WERI-Rb-1 (cell line): Measurements from ENCODE around the gene PRICKLE2.

Source experiments
- DNase-seq: peaks from one replicate; pipeline ENCODE4 v3.0.0-alpha.2; 2020
- H3K27ac ChIP-seq: fragments of 250-450 bp; sonication (Bioruptor Pico); 2 replicates; pipeline ENCODE4 v1.5.1; 2020; ENCODE audit warnings: mild to moderate bottlenecking, moderate library complexity
- H3K27me3 ChIP-seq: fragments of 250-450 bp; sonication (Bioruptor Pico); 2 replicates; pipeline ENCODE4 v1.5.1; 2021; ENCODE audit warnings: mild to moderate bottlenecking, low read depth, moderate library complexity; ENCODE audit not compliant: insufficient read depth, severe bottlenecking
- H3K36me3 ChIP-seq: fragments of 250-450 bp; sonication (Bioruptor Pico); 2 replicates; pipeline ENCODE4 v1.5.1; 2020; ENCODE audit warnings: mild to moderate bottlenecking, moderate library complexity
- H3K4me3 ChIP-seq: 2 replicates; pipeline ENCODE4 v1.5.1; 2011; ENCODE audit warnings: low read depth, mild to moderate bottlenecking, control low read depth, low read length
- H3K9me3 ChIP-seq: fragments of 250-450 bp; sonication (Bioruptor Pico); 2 replicates; pipeline ENCODE4 v1.5.1; 2021; ENCODE audit warnings: mild to moderate bottlenecking, moderate library complexity; ENCODE audit not compliant: severe bottlenecking
- TF ChIP-seq, protein P1 (sequence below): IDR thresholded peaks from 2 replicates; pipeline ENCODE4 v1.5.1; 2011; ENCODE audit warnings: low read depth, mild to moderate bottlenecking, control low read depth, inconsistent platforms, low read length

The PRICKLE2 gene

DNA sequence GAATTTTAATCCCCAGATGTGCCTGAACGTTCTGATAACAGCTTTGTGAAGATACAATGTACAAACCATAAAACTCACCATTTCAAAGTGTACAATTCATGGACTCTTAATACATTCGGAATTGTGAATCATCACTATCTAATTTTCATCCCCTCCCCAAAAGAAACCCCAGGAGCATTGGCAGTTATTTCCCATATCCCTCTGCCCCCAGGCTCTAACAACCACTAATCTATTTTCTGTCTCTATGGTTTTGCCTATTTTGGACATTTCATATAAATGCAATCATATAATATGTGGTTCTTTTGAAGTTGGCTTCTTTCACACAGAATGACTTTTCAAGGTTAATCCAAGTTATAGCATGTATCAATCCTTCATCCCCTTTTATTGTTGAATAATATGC, 25.3 kb downstream of the PRICKLE2 start:
- TF ChIP-seq, protein P1, sequence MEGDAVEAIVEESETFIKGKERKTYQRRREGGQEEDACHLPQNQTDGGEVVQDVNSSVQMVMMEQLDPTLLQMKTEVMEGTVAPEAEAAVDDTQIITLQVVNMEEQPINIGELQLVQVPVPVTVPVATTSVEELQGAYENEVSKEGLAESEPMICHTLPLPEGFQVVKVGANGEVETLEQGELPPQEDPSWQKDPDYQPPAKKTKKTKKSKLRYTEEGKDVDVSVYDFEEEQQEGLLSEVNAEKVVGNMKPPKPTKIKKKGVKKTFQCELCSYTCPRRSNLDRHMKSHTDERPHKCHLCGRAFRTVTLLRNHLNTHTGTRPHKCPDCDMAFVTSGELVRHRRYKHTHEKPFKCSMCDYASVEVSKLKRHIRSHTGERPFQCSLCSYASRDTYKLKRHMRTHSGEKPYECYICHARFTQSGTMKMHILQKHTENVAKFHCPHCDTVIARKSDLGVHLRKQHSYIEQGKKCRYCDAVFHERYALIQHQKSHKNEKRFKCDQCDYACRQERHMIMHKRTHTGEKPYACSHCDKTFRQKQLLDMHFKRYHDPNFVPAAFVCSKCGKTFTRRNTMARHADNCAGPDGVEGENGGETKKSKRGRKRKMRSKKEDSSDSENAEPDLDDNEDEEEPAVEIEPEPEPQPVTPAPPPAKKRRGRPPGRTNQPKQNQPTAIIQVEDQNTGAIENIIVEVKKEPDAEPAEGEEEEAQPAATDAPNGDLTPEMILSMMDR: no peak
- Histone ChIP-seq H3K27ac (no peak overlapping the region), H3K9me3 (no peaks in the 10 kb centered on the region), H3K36me3 (peaks cover 35% of the 10 kb centered on the region), H3K4me3 (no peak overlapping the region), H3K27me3 (no peaks in the 10 kb centered on the region)
- no peak for DNase-seq

DNA sequence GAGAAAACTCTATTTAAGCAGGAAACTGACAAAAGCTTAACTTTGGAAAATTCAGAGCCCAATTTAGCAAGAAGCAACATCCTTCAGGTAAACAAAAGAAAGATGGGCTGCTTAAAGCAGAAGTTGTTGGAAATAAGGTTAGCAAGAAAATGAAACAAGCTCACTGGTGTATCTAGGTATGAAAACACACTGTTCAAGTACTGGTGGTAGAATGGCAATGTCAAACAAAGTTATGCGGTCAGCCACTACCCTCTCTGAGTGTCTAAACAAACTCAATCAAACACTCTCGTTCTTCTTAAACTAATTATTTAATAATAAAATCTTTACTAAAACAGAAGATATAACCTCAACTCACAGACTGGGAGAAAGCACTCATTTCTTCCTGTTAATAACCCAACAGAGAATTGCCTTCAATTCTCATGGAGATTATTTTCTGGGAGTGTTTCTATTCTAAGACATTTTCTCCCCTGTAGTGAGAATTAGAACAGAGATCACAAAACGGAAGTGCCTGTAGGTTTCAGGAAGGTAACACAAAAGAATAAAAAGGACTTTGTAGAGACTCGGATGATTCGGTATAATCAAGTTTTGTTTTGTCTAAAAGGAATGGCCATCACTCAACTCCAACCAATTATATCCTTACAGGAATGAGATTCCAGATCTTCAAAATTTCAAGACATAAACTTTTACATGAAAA, 28.9 kb downstream of the PRICKLE2 start:
- H3K4me3 ChIP-seq: no peak overlapping the region
- DNase-seq: no peak
- TF ChIP-seq, protein P1: no peak
- H3K27me3 ChIP-seq: no peaks in the 10 kb centered on the region
- H3K36me3 ChIP-seq: peaks cover 58% of the 10 kb centered on the region
- no peak overlapping the region for H3K27ac ChIP-seq
- H3K9me3 ChIP-seq: no peaks in the 10 kb centered on the region

DNA sequence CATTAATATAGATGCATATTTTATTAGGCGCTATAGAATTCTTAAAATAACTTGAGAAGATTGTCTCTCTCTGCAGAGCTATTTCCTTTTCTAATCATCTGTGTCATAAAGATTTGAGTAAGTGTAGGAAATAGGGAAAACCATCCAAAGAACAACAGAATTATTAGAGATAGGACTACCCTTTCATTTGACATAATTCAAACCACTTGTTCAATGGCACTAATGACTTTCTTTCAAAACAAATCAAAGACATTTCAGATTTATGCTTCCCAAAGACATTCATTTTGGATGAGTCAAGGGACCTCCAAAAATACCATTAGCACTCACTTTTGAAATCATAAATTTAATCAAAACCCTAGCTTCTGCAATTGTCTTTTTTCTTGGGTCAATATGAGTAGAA, 29.5 kb downstream of the PRICKLE2 start:
- no peak overlapping the region for H3K4me3 ChIP-seq
- no peaks in the 10 kb centered on the region for H3K9me3 ChIP-seq
- no peak overlapping the region for H3K27ac ChIP-seq
- no peak for DNase-seq
- no peaks in the 10 kb centered on the region for H3K27me3 ChIP-seq
- H3K36me3 ChIP-seq: peaks cover 58% of the 10 kb centered on the region
- TF ChIP-seq, protein P1: no peak

DNA sequence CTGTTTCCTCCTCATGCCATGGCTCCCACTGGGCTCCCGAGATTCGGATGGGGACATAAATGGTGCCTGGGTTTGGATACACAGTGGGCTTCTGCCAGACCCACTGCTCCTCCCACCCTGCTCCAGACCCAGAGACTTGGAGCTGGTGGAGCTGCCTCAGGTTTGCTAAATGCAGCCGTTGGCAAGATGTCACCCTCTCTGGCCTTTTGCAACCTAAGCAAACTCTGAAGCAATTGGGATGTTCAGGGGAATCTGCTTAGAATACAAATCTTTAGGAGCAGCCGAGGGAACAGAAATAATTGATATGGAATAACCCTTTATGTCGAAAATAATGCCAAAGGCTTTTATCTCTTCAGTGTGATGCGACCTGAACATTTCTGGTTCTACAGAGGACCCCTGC, 33.4 kb downstream of the PRICKLE2 start:
- Histone ChIP-seq H3K4me3 (no peak overlapping the region), H3K27ac (no peak overlapping the region), H3K9me3 (no peaks in the 10 kb centered on the region), H3K36me3 (peaks cover 50% of the 10 kb centered on the region), H3K27me3 (no peaks in the 10 kb centered on the region)
- TF ChIP-seq, protein P1: no peak
- DNase-seq: no peak

DNA sequence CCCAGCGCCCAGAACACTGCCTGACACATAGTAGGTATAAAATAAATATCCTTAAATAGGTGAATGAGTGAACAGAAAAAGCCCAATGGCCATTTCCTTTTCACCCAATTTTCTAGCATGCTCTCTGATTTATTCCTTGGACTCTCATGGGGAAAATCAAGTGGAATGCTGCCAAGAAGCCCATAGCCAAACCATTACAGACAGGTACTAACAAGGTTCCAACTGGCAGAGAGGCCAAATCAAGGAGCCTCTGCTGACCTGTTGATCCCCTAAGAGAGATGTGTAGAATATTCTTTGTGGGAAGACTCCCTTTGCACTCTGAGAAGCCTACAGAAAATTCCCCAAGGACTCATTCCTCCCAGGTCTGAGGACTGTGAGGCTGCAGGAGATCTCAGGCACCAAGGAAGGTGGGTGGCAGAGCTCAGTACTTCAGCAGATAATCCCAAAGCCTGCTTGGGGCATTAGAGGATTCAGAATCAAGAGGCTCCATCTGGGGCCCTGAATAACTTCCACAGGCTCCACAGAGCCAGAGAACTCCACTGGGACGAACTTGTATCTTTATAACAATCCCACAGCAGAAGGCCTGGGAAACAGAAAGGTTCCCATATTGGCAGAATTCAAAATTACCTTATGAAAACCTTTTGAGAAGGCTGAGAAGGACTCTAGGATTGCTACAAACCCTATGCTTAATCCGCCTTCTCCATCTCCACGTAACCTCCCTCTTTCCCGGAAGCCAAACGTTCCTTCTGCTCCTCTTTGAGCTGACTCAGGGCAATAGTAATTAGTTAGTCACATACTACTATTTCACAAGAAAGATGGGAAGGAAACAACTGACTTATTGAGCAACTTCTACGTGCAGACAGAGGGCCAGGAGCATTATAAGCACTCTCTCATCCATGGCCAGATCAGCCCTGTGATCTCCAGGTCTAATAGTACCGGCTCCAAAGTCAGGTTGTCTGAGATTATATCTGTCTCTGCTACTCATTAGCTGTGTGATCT, 34.5 kb downstream of the PRICKLE2 start:
- peak; percentile 78 for DNase-seq
- Histone ChIP-seq H3K4me3 (no peak overlapping the region), H3K36me3 (peaks cover 39% of the 10 kb centered on the region), H3K27ac (peak overlapping the region; percentile 55), H3K9me3 (no peaks in the 10 kb centered on the region), H3K27me3 (no peaks in the 10 kb centered on the region)
- TF ChIP-seq, protein P1: no peak
